Measurements from ENCODE around the gene RSU1.

Gene RSU1

GRCh38 chr10:16822027-16822426 is 4.8 kb upstream of the RSU1 start:
- no peak for DNase-seq (ENCODE audit: low spot score)

- DNase-seq (ENCODE audit: low spot score) = no peak
Observed at GRCh38 chr10:16820421-16820820, 3.2 kb upstream of the RSU1 start.

DNA sequence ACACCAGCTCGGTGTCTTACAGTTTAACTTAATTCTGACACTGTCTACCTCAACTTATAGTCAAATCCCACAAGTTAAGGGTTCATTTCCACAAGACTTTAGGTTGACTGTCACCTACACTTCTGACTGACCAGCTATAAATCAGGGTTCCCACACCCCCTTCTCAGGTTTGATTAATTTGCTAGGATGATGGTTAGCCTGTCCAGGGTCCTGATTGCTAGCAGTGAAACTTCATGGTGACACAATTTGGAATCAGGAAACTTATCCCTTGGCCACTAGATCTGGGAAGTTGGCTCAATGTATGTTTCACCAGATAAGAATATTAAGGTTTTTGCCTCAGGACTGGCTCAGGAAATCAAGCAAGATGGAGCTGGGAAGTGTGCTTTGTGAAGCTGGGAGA is 2.8 kb upstream of the RSU1 start:
- no peak for DNase-seq (ENCODE audit: low spot score)

DNA sequence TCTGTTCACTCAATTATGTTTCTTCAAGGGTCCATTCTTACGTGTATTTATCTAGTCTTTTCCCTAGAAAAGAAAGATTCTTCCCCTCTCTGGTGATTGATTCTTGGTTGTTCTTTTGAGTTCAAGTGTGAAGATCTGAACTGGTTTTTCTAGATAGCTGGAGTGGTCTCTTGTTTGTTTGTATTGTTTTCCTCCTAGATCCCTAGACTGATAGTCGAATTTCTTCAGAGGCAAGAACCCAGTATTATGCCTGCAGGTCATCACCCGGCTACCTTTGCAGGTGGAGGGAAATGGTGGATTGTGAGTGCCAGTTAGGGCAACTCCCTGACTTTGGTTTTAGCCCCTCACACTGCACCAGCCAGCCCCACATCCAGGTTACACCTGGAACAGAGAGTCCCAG is 2.2 kb upstream of the RSU1 start:
- no peak for DNase-seq (ENCODE audit: low spot score)

DNA sequence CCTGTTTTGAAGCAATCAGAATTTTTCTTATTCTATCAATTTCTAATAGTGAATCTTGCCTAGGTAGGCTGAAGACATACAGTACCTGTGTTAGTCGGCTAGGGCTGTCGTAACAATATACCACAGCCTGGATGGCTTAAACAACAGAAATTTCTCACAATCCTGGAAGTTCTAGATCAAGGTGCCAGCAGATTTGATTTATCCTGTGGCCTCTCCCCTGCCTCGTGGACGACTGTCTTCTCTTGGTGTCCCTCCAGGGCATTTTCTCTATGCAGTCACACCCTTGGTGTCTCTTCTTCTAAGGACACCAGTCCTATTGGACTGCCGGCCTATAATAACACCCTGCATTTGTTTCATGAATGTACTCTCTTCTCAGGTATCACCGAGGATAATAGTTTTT is 1.8 kb upstream of the RSU1 start:
- no peak for DNase-seq (ENCODE audit: low spot score)

DNA sequence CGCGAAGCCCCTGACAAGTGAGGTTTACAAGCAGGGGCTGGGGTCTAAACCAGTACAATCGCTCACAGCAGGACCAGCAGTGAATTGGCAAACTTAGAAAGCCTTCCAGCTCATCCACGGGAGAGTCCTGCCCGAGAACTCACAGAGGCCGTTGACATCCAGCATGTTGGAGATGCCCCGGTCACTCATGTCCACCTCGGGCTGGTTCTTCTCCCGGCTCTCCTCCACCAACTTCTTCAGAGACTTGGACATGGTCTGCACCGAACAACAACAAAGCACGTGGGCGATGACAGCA is 447 bp downstream of the RSU1 start:
- no peak for DNase-seq (ENCODE audit: low spot score)

DNA sequence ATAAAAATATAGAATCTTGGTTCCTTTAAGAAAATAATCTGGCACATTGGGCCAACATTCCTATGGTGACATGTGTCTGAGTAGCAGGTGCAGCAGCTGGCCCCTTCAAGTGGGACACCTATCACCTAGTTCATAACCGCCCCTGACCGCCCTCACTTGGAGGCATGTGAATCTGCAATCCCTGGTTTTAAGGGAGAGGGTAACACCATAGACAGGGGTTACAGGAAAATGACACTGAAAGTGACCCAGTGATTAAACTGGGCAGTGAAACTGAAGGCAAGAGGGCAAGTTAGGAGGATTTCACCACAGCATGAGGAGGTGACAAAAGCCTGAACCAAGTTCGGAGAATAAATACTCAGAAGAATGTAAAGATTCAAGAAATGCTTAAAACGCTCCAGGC is 1.1 kb downstream of the RSU1 start:
- peak; percentile 33 for DNase-seq (ENCODE audit: low spot score)

GRCh38 chr10:16814012-16814411 is 3.2 kb downstream of the RSU1 start:
- peak; percentile 69 for DNase-seq (ENCODE audit: low spot score)

GRCh38 chr10:16812676-16813075 is 4.5 kb downstream of the RSU1 start:
- DNase-seq (ENCODE audit: low spot score) = no peak

- no peak for DNase-seq (ENCODE audit: low spot score)
Observed at GRCh38 chr10:16811765-16812164, 5.5 kb downstream of the RSU1 start.

- DNase-seq (ENCODE audit: low spot score) = no peak
Observed at GRCh38 chr10:16811292-16811691, 5.9 kb downstream of the RSU1 start.

- peak; percentile 61 for DNase-seq (ENCODE audit: low spot score)
Observed at GRCh38 chr10:16809074-16809718, 8.0 kb downstream of the RSU1 start.

DNA sequence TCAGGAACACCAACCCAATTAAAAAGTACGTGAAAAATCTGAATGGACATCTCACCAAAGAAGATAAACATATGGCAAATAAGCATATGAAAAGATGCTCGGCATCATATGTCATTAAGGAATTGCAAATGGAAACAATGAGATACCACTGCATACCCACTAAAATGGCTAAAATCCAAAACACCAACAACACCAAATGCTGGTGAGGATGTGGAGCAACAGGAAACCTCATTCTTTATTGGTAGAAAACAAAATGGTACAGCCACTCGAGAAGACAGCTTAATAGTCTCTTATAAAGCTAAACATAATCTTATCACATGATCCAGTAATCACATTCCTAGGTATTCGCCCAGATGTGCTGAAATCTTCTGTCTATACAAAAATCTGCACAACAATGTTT is 13.1 kb downstream of the RSU1 start:
- DNase-seq (ENCODE audit: low spot score) = no peak

DNA sequence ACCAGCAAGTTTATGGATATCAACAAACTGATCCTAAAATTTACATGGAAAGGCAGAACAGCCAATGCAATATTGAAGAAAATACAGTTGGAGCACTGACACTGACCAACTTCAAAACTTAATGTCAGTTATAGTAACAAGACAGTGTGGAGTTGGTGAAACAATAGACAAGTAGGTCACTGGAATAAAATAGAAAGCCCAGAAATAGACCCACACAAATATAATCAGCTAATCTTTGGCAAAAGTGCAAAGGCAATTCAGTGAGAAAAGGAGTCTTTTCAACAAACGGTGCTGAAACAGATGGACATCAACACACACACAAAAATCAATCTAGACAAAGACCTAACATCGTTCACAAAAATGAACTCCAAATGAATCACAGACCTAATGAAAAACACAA is 13.8 kb downstream of the RSU1 start:
- no peak for DNase-seq (ENCODE audit: low spot score)

GRCh38 chr10:16799621-16800020 is 17.6 kb downstream of the RSU1 start:
- no peak for DNase-seq (ENCODE audit: low spot score)

GRCh38 chr10:16798571-16798970 is 18.7 kb downstream of the RSU1 start:
- no peak for DNase-seq (ENCODE audit: low spot score)

DNA sequence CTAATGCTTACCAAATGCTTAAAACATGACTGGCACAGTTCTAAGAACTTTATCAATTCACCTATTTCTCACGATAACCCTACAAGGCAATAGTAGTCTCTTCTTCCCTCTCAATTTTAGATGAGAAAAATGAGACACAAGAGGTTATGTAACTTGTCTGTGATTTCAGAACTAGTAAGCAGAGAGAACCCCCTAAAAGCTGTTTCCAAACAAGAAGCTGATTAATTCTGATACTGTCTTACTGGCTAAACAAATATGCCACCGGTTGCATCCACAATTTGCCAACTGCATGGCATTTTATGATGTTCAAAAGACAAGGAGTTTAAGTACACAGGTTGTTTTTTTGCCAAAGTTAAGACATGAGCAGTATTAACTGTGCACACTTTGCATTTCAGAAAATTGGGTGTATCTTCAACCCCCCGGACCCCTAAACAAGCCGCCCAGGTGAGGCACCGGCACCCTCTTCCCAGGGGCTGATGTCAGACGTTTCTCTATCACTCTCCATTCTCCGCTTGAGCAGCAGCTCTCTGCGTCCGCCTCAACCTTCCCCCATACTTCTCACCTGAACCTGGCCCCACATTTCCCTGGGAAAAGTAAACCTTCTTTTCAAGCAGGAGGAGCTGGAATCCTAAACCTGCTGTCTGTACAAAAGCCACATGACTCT is 21.7 kb downstream of the RSU1 start:
- DNase-seq (ENCODE audit: low spot score) = no peak

DNA sequence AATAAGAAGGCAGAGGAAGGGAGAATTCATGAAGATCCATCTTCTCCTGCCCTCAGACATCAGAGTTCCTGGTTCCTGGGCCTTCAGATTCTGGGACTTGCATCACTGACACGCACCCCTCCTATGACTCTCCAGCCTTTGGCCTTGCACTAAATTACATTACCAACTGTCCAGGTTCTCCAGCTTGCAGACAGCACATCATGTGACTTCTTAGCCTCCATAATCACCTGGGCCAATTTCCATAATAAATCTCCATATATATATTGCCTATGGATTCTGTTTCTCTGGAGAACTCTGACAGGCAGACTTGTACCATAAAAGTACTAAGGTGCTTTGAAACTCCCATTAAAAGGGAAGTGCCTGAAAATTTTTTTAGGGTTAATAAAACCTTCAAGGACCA is 23.2 kb downstream of the RSU1 start:
- no peak for DNase-seq (ENCODE audit: low spot score)

GRCh38 chr10:16792675-16793074 is 24.5 kb downstream of the RSU1 start:
- DNase-seq (ENCODE audit: low spot score) = no peak

DNA sequence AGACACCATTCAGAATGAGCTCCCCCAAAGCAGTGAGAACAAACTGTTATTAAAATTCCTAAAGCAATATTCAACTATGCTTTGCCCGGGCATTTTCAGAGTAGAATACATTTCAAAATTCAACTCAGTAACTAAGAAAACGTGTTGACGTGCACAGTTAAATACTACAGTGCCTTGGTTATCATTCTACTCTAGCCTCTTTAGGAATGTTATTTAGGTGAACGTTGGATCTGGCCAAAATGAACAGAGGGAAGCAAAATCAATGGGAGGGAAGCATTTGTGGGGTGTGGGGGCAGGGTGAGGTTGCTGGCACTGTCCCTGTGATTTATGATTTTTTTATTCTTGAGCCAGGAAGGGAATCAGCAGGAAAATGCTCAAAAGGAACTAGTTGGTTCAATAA is 27.5 kb downstream of the RSU1 start:
- DNase-seq (ENCODE audit: low spot score) = no peak

- no peak for DNase-seq (ENCODE audit: low spot score)
Observed at GRCh38 chr10:16789261-16789660, 28.0 kb downstream of the RSU1 start.

- DNase-seq (ENCODE audit: low spot score) = no peak
Observed at GRCh38 chr10:16788778-16789177, 28.4 kb downstream of the RSU1 start.

- DNase-seq (ENCODE audit: low spot score) = no peak
Observed at GRCh38 chr10:16788125-16788524, 29.1 kb downstream of the RSU1 start.

GRCh38 chr10:16787361-16787791 is 29.8 kb downstream of the RSU1 start:
- no peak for DNase-seq (ENCODE audit: low spot score)

Measured in hematopoietic multipotent progenitor cell treated with erythropoietin and hydrocortisone succinate and interleukin-3 and kit ligand, for 15 days (in vitro differentiated cells).